Parathyroid adenoma (tissue), 2 donors: Measurements from ENCODE around the gene ROR2.

ENCODE experiments used
- H2AFZ ChIP-seq: fragments of 300-600 bp; sonication (generic); one replicate; pipeline ENCODE4 v1.7.0; 2017; ENCODE audit warnings: antibody characterized with exemption, mild to moderate bottlenecking
- H3K27ac ChIP-seq: fragments of 300-600 bp; sonication (generic); one replicate; pipeline ENCODE4 v1.7.0; 2017
- H3K27me3 ChIP-seq: fragments of 300-600 bp; sonication (generic); one replicate; pipeline ENCODE4 v1.7.0; 2017; ENCODE audit warnings: low read length; ENCODE audit not compliant: control insufficient read depth, insufficient read depth
- H3K36me3 ChIP-seq: fragments of 300-600 bp; sonication (generic); one replicate; pipeline ENCODE4 v1.7.0; 2017; ENCODE audit warnings: low read length; ENCODE audit not compliant: control insufficient read depth, insufficient read depth
- H3K4me1 ChIP-seq: fragments of 300-600 bp; sonication (generic); one replicate; pipeline ENCODE4 v1.7.0; 2017; ENCODE audit warnings: control low read depth
- H3K4me2 ChIP-seq: fragments of 300-600 bp; sonication (generic); one replicate; pipeline ENCODE4 v1.7.0; 2017; ENCODE audit warnings: low read length
- H3K4me3 ChIP-seq: fragments of 300-600 bp; sonication (generic); one replicate; pipeline ENCODE4 v1.7.0; 2017; ENCODE audit warnings: low read depth, low read length
- H3K79me2 ChIP-seq: fragments of 300-600 bp; sonication (generic); one replicate; pipeline ENCODE4 v1.7.0; 2017; ENCODE audit warnings: control low read depth
- H3K9ac ChIP-seq: fragments of 300-600 bp; sonication (generic); one replicate; pipeline ENCODE4 v1.7.0; 2017; ENCODE audit warnings: mild to moderate bottlenecking
- H3K9me3 ChIP-seq: fragments of 300-600 bp; sonication (generic); one replicate; pipeline ENCODE4 v1.7.0; 2017; ENCODE audit warnings: low read length; ENCODE audit not compliant: control insufficient read depth
- CTCF ChIP-seq: fragments of 300-600 bp; sonication (generic); IDR thresholded peaks from one replicate; pipeline ENCODE4 v1.7.0; 2017; ENCODE audit warnings: antibody characterized with exemption, mild to moderate bottlenecking
- donor health status: primary hyperparathyroidism.

The ROR2 gene

GRCh38 chr9:91746357-91746756 is 203.7 kb downstream of the ROR2 start:
- Histone ChIP-seq H3K36me3 (no peaks in the 10 kb centered on the region), H3K79me2 (no peaks in the 10 kb centered on the region), H3K4me1 (peaks cover 4% of the 10 kb centered on the region), H3K4me3 (no peak overlapping the region), H3K27ac (peak overlapping the region; percentile 24), H3K27me3 (no peaks in the 10 kb centered on the region), H3K9ac (no peak overlapping the region), H2AFZ (no peak overlapping the region), H3K9me3 (no peaks in the 10 kb centered on the region), H3K4me2 (no peak overlapping the region)
- no peak for TF ChIP-seq CTCF

GRCh38 chr9:91744114-91744513 is 205.9 kb downstream of the ROR2 start:
- no peak overlapping the region for H3K4me2 ChIP-seq
- no peak for TF ChIP-seq CTCF
- H3K27me3 ChIP-seq: no peaks in the 10 kb centered on the region
- H3K36me3 ChIP-seq: no peaks in the 10 kb centered on the region
- H3K9ac ChIP-seq: no peak overlapping the region
- peaks cover 4% of the 10 kb centered on the region for H3K4me1 ChIP-seq
- H3K9me3 ChIP-seq: no peaks in the 10 kb centered on the region
- H2AFZ ChIP-seq: no peak overlapping the region
- no peak overlapping the region for H3K4me3 ChIP-seq
- no peak overlapping the region for H3K27ac ChIP-seq
- H3K79me2 ChIP-seq: no peaks in the 10 kb centered on the region

GRCh38 chr9:91741522-91741921 is 208.5 kb downstream of the ROR2 start:
- no peak overlapping the region for H3K27ac ChIP-seq

GRCh38 chr9:91740701-91741100 is 209.3 kb downstream of the ROR2 start:
- Histone ChIP-seq H3K27ac (no peak overlapping the region), H3K36me3 (no peaks in the 10 kb centered on the region), H3K9me3 (no peaks in the 10 kb centered on the region), H3K9ac (no peak overlapping the region), H3K4me1 (no peaks in the 10 kb centered on the region), H2AFZ (no peak overlapping the region), H3K79me2 (no peaks in the 10 kb centered on the region), H3K27me3 (no peaks in the 10 kb centered on the region), H3K4me2 (no peak overlapping the region), H3K4me3 (no peak overlapping the region)
- no peak for TF ChIP-seq CTCF

More at GRCh38 chr9:91741522-91741921, 208.5 kb downstream of the ROR2 start:
- Histone ChIP-seq H3K4me1 (peaks cover 4% of the 10 kb centered on the region), H2AFZ (no peak overlapping the region), H3K9me3 (no peaks in the 10 kb centered on the region), H3K79me2 (no peaks in the 10 kb centered on the region), H3K4me3 (no peak overlapping the region), H3K36me3 (no peaks in the 10 kb centered on the region), H3K27me3 (no peaks in the 10 kb centered on the region), H3K9ac (no peak overlapping the region), H3K4me2 (no peak overlapping the region)
- no peak for TF ChIP-seq CTCF

GRCh38 chr9:91736898-91737601 is 213.0 kb downstream of the ROR2 start:
- H3K4me3 ChIP-seq: no peak overlapping the region
- no peaks in the 10 kb centered on the region for H3K9me3 ChIP-seq
- H3K27me3 ChIP-seq: no peaks in the 10 kb centered on the region
- H3K9ac ChIP-seq: no peak overlapping the region
- H2AFZ ChIP-seq: no peak overlapping the region
- peaks cover 2% of the 10 kb centered on the region for H3K79me2 ChIP-seq
- no peak for TF ChIP-seq CTCF
- no peaks in the 10 kb centered on the region for H3K36me3 ChIP-seq
- H3K27ac ChIP-seq: no peak overlapping the region
- H3K4me1 ChIP-seq: peaks cover 4% of the 10 kb centered on the region
- no peak overlapping the region for H3K4me2 ChIP-seq
